GM18870 (cell line): ENCODE results near the gene C4B.
"Not testable (repeated sequence)": the region's sequence is repeated elsewhere in the genome, so short reads cannot be mapped to it uniquely, and the experiment has no call there.

Experiments
- ATAC-seq: cut with Tn5 transposase; IDR thresholded peaks from one replicate; pipeline ENCODE4 v1.9.1; 2021; ENCODE audit warnings: moderate library complexity; ENCODE audit not compliant: unreplicated experiment

Gene C4B

GRCh38 chr6:32035283-32036013 is 20.9 kb downstream of the C4B start:
- ATAC-seq, result not testable (repeated sequence)

DNA sequence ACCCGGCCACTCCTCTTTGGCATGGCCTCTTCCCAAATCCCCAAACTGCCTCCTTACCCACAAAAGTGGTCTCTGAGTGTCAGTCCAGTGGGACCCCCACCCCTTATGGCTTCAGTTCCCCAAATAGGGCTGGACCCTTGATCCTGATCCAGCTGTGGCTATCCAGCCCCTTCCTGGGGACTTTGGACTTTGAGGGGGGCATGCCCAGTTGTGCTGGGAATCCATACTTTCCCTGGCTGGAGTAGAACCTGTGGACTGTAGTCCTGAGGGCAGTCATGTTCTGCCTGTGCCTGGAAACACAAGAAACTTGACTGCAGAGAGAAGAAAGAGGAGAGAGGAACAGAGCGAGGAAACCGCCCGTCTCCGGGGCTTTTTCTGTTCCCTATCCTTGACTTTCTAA is 22.5 kb downstream of the C4B start:
- not testable (repeated sequence) for ATAC-seq

DNA sequence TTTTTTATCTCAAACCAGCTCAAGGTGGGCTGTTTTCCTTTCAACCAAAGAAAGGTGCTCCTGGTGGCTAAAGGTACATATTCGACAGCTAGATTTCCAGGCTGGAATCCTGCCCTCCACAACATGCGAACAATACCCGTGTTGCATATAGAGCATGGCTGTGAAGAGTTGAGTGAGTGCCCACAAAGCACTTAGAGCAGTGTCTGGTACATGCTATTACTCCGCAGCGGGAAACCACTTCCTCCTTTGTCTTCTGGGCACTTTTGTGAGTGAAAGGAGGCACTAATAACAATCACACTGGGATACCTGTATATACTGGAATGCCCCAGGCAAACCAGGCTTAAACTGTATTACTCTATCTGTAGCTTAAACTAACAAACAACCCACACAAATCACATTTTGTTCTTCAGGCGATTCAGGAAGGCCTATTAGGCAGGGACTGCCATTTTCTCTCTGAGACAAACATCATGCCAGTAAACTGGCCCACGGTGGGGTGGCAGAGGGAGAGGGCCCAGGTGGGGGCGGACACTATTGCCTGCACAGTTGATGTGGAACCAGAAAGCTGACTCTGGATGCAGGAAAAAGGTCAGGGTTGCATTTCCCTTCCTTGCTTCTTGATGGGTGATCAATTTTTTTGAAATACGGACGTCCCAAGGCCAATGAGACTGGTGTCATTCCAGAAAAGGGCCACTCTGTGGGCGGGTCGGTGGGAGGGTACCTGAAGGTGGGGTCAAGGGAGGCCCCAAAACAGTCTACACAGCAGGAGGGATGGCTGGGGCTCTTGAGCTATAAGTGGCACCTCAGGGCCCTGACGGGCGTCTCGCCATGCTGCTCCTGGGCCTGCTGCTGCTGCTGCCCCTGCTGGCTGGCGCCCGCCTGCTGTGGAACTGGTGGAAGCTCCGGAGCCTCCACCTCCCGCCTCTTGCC is 23.3 kb downstream of the C4B start, which contains the start of gene CYP21A2:
Gene CYP21A2, plus strand, starts transcription at position 818 of the 927 bp plus-strand sequence. Its CDS starts 8 bp downstream, at position 826.
- ATAC-seq, result not testable (repeated sequence)

DNA sequence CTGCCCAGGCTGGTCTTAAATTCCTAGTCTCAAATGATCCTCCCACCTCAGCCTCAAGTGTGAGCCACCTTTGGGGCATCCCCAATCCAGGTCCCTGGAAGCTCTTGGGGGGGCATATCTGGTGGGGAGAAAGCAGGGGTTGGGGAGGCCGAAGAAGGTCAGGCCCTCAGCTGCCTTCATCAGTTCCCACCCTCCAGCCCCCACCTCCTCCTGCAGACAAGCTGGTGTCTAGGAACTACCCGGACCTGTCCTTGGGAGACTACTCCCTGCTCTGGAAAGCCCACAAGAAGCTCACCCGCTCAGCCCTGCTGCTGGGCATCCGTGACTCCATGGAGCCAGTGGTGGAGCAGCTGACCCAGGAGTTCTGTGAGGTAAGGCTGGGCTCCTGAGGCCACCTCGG is 24.3 kb downstream of the C4B start:
- ATAC-seq, result not testable (repeated sequence)

DNA sequence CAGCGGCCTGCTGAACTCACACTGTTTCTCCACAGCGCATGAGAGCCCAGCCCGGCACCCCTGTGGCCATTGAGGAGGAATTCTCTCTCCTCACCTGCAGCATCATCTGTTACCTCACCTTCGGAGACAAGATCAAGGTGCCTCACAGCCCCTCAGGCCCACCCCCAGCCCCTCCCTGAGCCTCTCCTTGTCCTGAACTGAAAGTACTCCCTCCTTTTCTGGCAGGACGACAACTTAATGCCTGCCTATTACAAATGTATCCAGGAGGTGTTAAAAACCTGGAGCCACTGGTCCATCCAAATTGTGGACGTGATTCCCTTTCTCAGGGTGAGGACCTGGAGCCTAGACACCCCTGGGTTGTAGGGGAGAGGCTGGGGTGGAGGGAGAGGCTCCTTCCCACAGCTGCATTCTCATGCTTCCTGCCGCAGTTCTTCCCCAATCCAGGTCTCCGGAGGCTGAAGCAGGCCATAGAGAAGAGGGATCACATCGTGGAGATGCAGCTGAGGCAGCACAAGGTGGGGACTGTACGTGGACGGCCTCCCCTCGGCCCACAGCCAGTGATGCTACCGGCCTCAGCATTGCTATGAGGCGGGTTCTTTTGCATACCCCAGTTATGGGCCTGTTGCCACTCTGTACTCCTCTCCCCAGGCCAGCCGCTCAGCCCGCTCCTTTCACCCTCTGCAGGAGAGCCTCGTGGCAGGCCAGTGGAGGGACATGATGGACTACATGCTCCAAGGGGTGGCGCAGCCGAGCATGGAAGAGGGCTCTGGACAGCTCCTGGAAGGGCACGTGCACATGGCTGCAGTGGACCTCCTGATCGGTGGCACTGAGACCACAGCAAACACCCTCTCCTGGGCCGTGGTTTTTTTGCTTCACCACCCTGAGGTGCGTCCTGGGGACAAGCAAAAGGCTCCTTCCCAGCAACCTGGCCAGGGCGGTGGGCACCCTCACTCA is 25.0 kb downstream of the C4B start:
- not testable (repeated sequence) for ATAC-seq

DNA sequence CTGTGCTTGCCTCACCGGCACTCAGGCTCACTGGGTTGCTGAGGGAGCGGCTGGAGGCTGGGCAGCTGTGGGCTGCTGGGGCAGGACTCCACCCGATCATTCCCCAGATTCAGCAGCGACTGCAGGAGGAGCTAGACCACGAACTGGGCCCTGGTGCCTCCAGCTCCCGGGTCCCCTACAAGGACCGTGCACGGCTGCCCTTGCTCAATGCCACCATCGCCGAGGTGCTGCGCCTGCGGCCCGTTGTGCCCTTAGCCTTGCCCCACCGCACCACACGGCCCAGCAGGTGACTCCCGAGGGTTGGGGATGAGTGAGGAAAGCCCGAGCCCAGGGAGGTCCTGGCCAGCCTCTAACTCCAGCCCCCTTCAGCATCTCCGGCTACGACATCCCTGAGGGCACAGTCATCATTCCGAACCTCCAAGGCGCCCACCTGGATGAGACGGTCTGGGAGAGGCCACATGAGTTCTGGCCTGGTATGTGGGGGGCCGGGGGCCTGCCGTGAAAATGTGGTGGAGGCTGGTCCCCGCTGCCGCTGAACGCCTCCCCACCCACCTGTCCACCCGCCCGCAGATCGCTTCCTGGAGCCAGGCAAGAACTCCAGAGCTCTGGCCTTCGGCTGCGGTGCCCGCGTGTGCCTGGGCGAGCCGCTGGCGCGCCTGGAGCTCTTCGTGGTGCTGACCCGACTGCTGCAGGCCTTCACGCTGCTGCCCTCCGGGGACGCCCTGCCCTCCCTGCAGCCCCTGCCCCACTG is 25.9 kb downstream of the C4B start:
- ATAC-seq, result not testable (repeated sequence)

DNA sequence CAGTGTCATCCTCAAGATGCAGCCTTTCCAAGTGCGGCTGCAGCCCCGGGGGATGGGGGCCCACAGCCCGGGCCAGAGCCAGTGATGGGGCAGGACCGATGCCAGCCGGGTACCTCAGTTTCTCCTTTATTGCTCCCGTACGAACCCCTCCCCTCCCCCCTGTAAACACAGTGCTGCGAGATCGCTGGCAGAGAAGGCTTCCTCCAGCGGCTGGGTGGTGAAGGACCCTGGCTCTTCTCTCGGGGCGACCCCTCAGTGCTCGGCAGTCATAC is 26.4 kb downstream of the C4B start:
- ATAC-seq, result not testable (repeated sequence)

DNA sequence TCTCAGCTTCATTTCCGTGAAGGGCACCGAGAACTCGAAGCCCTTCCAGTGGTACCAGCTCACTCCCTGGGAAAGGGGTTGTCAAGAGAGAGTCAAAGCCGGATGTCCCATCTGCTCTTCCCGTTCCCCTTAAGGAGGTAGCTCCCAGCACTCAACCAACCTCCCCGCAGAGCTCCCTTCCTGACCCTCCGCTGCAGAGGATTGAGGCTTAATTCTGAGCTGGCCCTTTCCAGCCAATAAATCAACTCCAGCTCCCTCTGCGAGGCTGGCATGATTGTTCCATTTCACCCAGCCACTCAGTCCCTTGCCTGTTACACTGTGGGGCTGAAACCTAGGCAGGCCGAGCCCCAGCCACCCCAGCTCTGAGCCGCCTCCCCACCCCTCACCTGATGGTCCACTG is 26.8 kb downstream of the C4B start:
- not testable (repeated sequence) for ATAC-seq

DNA sequence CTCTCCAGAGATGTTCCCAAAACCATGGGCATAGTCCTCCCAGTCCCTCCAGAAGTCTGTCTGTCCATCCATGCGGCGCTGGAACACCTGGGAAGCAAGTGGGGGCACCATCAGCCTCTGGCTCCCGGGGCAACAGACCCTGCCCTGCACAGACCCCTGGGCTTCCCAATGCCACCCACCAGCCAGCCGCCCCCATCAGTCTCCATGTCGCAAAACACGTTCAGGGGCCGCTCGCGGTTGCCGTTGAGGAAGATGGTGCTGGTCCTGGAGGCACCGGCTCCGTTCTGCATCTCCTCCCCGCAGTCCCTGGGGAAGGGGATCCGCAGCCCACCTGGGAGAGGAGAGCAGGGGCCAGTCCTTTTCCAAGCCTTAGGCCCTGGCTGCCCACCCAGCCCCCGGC is 27.7 kb downstream of the C4B start:
- ATAC-seq, result not testable (repeated sequence)

- not testable (repeated sequence) for ATAC-seq
These were observed 29.2 kb downstream of the C4B start for GRCh38 chr6:32043589-32044380.

DNA sequence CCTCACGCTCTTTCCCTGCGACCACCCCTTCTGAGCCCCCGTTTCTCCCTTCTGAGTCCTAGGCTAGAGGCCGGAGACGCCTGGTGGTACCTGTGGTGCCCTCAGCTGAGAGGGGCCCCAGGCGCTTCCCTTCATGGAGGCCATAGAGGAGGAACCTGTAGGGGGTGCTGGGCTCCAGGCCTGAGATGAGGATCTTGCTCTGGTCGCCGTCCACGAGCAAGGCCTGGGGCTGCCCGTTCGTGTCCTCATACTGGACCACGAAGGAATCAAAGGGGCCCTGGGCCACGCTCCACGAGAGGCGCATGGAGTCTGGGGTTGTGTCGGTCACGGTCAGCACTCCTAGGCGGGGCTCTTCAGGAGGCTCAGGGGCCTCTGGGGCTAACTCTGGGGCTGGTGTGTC is 30.3 kb downstream of the C4B start:
- ATAC-seq, result not testable (repeated sequence)

DNA sequence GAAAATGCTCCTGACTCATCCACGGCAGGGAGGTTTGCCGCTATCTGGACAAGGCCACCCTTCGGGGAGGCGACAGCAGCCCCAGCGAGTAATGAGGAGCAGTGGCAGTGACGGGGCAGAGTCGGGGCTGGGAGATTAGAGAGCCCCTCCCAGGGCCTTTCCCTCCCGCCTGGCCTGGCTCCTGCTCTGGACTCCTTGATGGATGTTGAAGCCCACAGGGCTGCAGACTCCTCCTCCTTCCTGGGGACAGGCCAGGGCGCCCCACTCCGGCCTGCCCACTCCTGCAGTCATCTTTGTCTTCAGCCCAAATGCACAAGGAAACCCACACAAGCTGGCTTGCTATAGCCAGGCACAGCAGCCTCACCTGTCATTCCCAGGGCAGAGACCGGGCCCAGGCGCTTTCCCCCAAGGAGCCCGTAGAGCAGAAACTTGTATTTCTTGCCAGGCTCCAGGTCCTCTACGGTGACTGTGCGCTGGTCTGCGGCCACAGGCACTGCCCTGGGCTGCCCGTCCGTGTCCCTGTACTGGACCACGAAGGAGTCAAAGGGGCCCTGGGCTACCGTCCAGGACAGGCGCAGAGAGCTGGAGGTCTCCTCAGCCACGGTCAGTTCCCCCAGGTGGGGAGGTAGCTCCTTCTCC is 31.3 kb downstream of the C4B start:
- no peak for ATAC-seq

- ATAC-seq, result no peak
These were observed 32.0 kb downstream of the C4B start for GRCh38 chr6:32046450-32047083.

- ATAC-seq, result no peak
These were observed 32.5 kb downstream of the C4B start for GRCh38 chr6:32047084-32047478.

- no peak for ATAC-seq
These were observed 32.9 kb downstream of the C4B start for GRCh38 chr6:32047539-32047854.

DNA sequence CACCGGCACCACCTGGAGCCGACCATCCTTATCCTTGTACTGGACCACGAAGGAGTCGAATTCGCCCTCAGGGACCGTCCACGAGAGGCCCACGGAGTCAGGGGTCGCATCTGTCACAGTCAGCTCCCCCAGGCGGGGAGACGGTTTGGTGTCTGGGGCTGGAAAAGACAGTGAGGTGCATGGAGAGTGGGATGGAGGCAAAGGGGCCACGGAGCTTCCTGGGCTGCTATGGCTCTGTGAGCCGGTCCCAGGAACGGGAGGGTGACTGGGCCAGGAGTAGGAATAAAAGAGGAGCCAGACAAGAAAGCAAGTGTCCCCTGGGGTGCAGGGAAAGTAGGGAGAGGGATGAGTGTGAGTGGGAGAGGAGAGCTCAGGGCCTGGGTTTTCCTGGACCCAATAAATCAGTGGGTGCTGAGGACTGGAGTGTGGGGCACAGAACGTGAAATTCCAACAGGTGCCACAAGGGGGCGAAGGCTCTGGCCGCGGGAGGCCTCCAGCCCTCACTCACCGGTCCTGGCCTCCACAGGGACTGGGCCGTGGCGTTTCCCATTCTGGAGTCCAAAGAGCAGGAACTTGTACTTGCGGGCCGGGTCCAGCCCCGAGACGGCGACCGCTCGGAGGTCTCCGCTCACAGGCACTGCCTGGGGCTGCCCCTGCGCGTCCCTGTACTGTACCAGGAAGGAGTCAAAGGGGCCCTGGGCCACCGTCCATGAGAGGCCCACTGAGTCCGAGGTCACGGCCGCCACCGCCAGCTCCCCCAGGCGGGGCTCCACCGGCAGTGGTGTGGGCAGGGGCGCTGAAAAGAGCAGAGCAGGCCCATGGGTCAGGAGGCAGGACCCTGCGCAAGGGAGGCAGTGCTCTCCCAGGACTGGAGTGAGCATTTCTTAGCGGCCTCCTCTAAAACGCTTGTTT is 33.5 kb downstream of the C4B start:
- no peak for ATAC-seq

DNA sequence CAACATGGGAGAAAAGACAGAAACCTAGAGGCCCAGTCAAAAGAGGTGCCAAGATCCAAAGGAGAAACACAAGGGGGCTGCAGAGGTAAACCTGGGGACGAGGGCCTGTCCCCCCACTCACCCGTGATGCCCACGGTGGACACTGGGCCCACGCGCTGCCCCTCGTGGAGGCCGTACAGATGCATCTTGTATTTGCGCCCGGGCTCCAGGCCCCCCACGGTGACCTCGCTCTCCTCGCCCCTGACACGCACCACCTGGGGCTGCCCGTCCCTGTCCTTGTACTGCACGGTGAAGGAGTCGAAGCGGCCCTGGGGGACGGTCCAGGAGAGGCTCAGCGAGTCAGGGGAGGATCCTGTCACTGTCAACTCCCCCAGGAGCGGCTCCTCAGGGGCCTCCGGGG is 34.6 kb downstream of the C4B start:
- ATAC-seq, result not testable (repeated sequence)

- ATAC-seq, result not testable (repeated sequence)
These were observed 35.1 kb downstream of the C4B start for GRCh38 chr6:32049736-32050135.
